Small intestine (tissue), 7 donors: Measurements from ENCODE around the gene S100A12. TPM values are rescaled to one million over a fixed set of nuclear protein-coding genes. Genes with fewer than 3 reads are reported as not detected.

Experiments used
- DNase-seq, 2 donors: peaks; one replicate each; pipeline versions ENCODE4 v3.0.0 to v3.0.0-alpha.2; 2013
- FAIRE-seq: peaks from 2 replicates; lab custom pipeline; 2012; peaks lifted over from hg19 to GRCh38; lab: Jason Lieb, UNC
- H3K27ac ChIP-seq, 3 donors: one replicate each; pipeline ENCODE4 v1.5.1; 2013; ENCODE audit warnings: low read length in 2 of 3, mild to moderate bottlenecking in 2 of 3, control low read depth in 1 of 3, inconsistent platforms in 1 of 3, low read depth in 1 of 3, moderate library complexity in 1 of 3
- H3K27me3 ChIP-seq, 3 donors: one replicate each; pipeline ENCODE4 v1.6.1; 2013; ENCODE audit warnings: low read length in 3 of 3, inconsistent platforms in 1 of 3; ENCODE audit not compliant: control insufficient read depth in 3 of 3, insufficient read depth in 3 of 3
- H3K36me3 ChIP-seq, 3 donors: one replicate each; pipeline ENCODE4 v1.6.1; 2013; ENCODE audit warnings: low read length in 3 of 3, inconsistent platforms in 1 of 3, low read depth in 1 of 3, mild to moderate bottlenecking in 1 of 3, moderate library complexity in 1 of 3; ENCODE audit not compliant: control insufficient read depth in 3 of 3, insufficient read depth in 2 of 3
- H3K4me1 ChIP-seq, 3 donors: one replicate each; pipeline ENCODE4 v1.6.1; 2013; ENCODE audit warnings: low read length in 2 of 3, inconsistent platforms in 1 of 3, low read depth in 1 of 3, mild to moderate bottlenecking in 1 of 3, moderate library complexity in 1 of 3; ENCODE audit not compliant: control insufficient read depth in 3 of 3, insufficient read depth in 2 of 3
- H3K4me3 ChIP-seq, 3 donors: one replicate each; pipeline ENCODE4 v1.5.1; 2013; ENCODE audit warnings: low read length in 3 of 3, control low read depth in 1 of 3, inconsistent platforms in 1 of 3, low read depth in 1 of 3, mild to moderate bottlenecking in 1 of 3, moderate library complexity in 1 of 3
- H3K9me3 ChIP-seq, 2 donors: one replicate each; pipeline ENCODE4 v1.6.1; 2013; ENCODE audit warnings: low read depth in 1 of 2, low read length in 1 of 2; ENCODE audit not compliant: control insufficient read depth in 2 of 2, insufficient read depth in 1 of 2
- WGBS, 3 donors: extraction: QIAGEN DNeasy Blood & Tissue Kit; methylation state at CpG; one replicate each; pipeline ENCODE4 v1.1.7; 2013; 5-methylcytosine and 5-hydroxymethylcytosine counted together
- polyA plus RNA-seq, 4 donors: library from polyadenylated mRNA; stranded (reverse) in 3 of 4; unstranded in 1 of 4; fragments of 200-250 nt in 3 of 4; fragments of 120-200 nt in 1 of 4; gene quantifications; one replicate each; pipeline versions ENCODE4 v1.2.1 to v1.2.3, GENCODE V29; 2013
- donor health status: healthy with polysubstance abuse.
- donor health status: control.
- donor health status: control.
- donor health status: Bipolar disorder and iron deficiency.
- donor health status: healthy.

The S100A12 gene
- polyA plus RNA-seq, 4 donors, result 0.85 to 6.7 (median 2.8) TPM; not detected in 1

DNA sequence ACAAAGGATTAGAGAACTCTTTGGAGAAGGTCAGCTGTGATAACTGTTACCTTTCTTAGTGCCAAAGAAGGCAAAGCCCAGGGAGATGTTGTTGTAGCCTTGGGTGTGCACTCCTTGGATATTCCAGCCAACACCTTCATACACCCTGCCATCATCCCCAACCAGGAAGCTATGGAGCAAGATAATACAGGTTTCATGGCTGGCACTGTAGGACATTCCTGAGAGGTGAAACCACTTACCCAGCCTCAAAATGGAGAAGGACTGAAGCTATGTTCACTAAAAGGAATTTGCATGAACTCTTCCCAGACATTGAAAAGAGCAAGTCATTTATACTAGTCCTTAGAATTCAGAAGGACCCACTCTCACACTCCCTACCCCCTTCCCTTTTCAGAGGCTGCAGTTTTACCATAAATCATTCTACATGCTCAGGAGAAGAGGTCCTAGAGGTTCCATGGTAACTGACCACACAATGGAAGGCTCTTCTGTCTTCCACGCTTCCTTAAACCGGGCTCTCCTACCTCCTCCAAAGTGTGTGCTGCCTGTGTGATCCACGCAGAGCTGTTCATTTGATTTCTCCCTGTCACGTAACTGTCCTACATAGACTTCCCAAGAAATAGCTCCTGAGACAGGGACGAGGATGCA, 32.3 kb downstream of the S100A12 start:
- Histone ChIP-seq H3K9me3 (no peaks in the 10 kb centered on the region), H3K36me3 (no peaks in the 10 kb centered on the region), H3K4me1 (peaks cover 0 to 23% (median 0%) of the 10 kb centered on the region in 3 donors), H3K27ac (no peak overlapping the region), H3K4me3 (no peak overlapping the region), H3K27me3 (no peaks in the 10 kb centered on the region)
- WGBS, 3 donors, result 18 to 33% (median 19%) methylated on average over 5 of the region's 5 CpGs
- DNase-seq (no peak), FAIRE-seq (no peak)

DNA sequence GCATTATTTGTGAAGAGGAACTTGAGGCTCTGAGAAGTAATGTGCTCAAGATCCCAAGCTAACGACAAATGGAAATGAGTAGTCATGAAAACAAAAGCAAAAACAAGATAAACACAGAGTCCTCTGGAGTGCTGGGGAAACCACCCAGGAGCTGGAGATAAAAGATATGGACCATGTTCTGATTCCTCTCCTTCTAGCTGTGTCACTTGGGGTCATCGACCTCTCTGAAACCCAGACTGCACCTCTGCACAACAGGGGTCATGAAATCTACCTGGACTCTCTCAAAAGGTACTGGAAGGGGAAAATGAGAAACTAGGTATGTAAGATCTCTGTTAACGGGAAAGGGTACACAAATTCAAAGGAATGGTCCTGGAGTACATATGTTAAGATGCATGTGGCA, 33.2 kb downstream of the S100A12 start:
- FAIRE-seq (no peak), DNase-seq (no peak)
- H3K9me3 ChIP-seq, result no peaks in the 10 kb centered on the region
- no peaks in the 10 kb centered on the region for H3K27me3 ChIP-seq
- H3K4me3 ChIP-seq, result no peak overlapping the region
- 72 to 85% (median 76%) methylated on average over 3 of the region's 3 CpGs for WGBS, 3 donors
- H3K36me3 ChIP-seq, result no peaks in the 10 kb centered on the region
- H3K27ac ChIP-seq, result no peak overlapping the region
- H3K4me1 ChIP-seq, result peaks cover 0 to 23% (median 0%) of the 10 kb centered on the region in 3 donors

DNA sequence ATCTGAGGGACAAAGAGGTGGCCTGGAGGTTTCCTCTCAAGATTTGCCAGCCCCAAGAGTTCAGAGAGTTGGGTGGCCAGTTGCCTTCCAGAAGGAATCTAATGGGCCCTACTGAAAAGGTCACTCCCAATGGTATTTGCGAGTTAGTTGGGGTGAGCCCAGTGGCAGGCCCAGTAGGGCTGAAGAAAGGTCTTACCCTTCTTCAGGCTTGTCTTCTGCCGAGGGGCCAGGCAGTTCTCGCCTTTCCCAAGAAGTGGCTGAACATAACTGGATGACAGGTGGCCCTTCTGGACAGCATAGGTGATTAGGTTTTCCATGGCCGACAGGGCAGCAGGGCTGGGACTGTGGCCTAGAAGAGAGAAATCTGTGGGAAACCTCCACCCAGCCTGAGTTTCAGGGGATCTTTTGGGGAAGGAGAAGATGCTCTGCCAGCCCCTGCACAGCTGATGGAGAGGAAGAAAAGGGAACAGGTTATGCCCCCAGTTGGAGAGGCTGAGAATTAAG, 33.9 kb downstream of the S100A12 start:
- Histone ChIP-seq H3K36me3 (no peaks in the 10 kb centered on the region), H3K9me3 (no peaks in the 10 kb centered on the region), H3K27me3 (peaks cover 0 to 2% (median 0%) of the 10 kb centered on the region in 3 donors), H3K4me1 (peaks cover 0 to 23% (median 0%) of the 10 kb centered on the region in 3 donors), H3K4me3 (no peak overlapping the region), H3K27ac (no peak overlapping the region)
- DNase-seq (no peak), FAIRE-seq (no peak)
- WGBS, 3 donors, result 89 to 94% (median 92%) methylated on average over 4 of the region's 4 CpGs

DNA sequence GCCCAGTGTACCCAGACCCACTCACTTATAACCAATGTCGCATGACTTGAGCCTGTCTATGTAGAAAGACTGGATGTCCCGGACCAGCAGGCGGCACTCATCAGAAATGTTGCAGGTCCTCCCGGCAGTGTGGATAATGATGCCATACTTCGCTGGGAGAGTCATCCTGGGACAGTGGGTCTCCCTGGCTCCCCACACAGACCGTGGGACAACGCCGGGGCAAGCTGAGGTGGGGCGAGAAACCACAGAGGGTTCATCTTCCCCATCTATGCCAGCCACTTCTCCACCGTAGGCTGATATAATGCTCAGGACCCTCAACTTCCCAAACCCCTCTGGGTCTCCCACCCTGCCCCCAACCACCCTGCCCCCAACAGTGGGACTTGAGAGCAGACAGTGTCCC, 35.1 kb downstream of the S100A12 start:
- DNase-seq, result no peak
- H3K4me3 ChIP-seq, result no peak overlapping the region
- H3K4me1 ChIP-seq, result peaks cover 0 to 18% (median 0%) of the 10 kb centered on the region in 3 donors
- H3K27me3 ChIP-seq, result peaks cover 0 to 2% (median 0%) of the 10 kb centered on the region in 3 donors
- no peaks in the 10 kb centered on the region for H3K9me3 ChIP-seq
- FAIRE-seq, result no peak
- 83 to 93% (median 91%) methylated on average over 10 of the region's 10 CpGs for whole genome bisulfite sequencing, 3 donors
- no peaks in the 10 kb centered on the region for H3K36me3 ChIP-seq
- no peak overlapping the region for H3K27ac ChIP-seq

DNA sequence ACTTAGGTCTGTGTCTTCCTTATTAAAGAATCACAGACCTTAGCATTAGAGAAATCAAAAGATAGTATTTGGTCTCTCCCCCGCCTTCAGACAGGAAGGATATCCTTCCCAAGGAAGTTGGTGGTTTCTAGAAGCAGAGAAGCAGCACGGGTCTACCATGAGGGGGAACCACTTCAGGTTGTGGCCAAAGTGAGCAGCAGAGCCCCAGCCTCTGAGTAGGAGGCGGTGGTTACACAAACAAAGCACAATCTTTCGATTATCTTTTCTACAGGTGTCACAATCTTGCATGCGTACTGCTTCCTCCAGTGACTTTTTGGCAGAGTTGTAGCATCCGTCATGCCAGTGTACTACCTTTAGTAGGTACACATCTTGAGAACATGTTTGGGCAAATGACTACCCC, 35.6 kb downstream of the S100A12 start:
- no peak overlapping the region for H3K4me3 ChIP-seq

DNA sequence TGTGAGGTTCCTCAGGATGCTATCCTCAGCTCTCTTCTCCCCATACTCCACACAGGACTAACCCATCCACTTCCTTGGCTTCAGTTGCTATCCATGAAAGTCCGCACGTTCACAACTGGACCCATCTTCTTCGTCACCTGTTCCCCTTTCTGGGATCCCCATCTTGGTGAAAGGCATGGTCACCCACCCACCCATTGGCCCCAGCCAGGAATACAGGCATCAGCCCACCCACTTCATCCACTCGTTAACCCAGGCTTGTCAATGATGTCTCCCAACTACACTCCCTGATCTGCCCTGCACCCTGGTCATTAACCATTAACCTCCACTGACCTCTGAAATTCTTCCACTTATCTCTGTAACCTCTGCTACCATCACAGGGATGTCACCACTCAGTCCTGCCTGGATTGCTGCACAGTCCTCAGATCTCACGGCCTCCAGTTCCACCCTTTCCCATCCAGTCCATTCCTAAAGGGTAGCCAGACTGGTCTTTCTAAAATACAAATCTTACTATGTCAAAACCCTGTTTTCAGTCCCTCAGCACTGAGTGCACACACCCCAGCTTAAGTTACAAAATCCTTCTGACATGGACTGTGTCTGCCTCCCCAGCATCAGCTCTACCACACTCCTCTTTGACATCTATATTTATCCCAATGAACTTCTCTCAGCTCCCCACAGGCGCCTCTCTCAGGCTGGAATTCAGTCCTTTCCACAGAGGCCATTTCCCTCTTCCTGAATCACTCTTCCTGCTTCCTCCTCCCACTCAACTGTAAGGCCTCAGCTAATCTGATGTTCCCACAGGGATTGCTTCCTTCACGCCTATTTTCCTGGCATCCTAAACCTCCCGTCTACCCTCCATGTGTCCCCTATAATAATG, 37.2 kb downstream of the S100A12 start:
- H3K9me3 ChIP-seq, result no peaks in the 10 kb centered on the region
- no peak for FAIRE-seq
- 72 to 78% (median 76%) methylated on average over 8 of the region's 8 CpGs for WGBS, 3 donors

More for the DNA sequence above, 35.6 kb downstream of the S100A12 start:
- FAIRE-seq (no peak), DNase-seq (no peak)
- peaks cover 0 to 2% (median 0%) of the 10 kb centered on the region in 3 donors for H3K27me3 ChIP-seq
- peaks cover 0 to 13% (median 0%) of the 10 kb centered on the region in 3 donors for H3K4me1 ChIP-seq
- H3K36me3 ChIP-seq, result no peaks in the 10 kb centered on the region
- no peak overlapping the region for H3K27ac ChIP-seq
- 63 to 78% (median 68%) methylated on average over 6 of the region's 6 CpGs for WGBS, 3 donors
- H3K9me3 ChIP-seq, result no peaks in the 10 kb centered on the region

DNA sequence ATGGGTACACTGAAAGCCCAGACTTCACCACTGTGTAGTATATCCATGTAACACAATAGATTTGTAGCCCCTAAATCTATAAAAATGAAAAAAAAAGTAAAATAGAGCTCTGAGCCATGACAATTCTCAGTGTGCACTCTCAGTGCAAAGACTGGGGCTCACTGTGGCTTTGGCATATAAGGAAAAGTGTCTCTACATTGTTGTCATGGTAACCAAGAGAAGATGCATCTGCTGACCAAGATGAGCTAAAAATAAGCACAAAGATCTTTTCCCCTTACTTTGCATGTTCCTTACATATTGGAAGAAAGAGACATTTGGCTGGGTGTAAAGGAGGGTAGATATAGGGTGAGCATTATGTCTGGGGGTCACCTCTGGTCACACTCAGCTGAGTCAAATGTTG, 38.8 kb downstream of the S100A12 start:
- Histone ChIP-seq H3K36me3 (no peaks in the 10 kb centered on the region), H3K27ac (no peak overlapping the region), H3K4me1 (no peaks in the 10 kb centered on the region), H3K9me3 (no peaks in the 10 kb centered on the region), H3K4me3 (no peak overlapping the region), H3K27me3 (peaks cover 0 to 2% (median 0%) of the 10 kb centered on the region in 3 donors)
- no peak for FAIRE-seq
- no peak for DNase-seq

More for the DNA sequence above, 37.2 kb downstream of the S100A12 start:
- Histone ChIP-seq H3K4me3 (no peak overlapping the region), H3K36me3 (no peaks in the 10 kb centered on the region), H3K4me1 (peaks cover 0 to 2% (median 0%) of the 10 kb centered on the region in 3 donors), H3K27me3 (peaks cover 0 to 2% (median 0%) of the 10 kb centered on the region in 3 donors), H3K27ac (no peak overlapping the region)
- DNase-seq, result no peak

DNA sequence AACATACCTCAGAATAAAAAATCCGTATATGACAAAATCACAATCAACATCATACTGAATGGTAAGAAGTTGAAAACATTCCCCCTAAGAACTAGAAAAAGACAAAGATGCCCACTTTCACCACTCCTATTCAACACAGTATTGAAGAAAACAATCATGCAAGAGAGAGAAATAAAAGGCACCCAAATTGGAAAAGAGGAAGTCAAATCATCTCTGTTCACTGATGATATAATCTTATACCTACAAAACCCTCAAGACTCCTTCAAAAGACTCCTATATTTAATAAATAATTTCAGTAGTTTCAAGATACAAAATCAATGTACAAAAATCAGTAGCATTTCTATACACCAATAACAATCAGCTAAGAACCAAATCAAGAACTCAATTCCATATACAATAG, 41.5 kb downstream of the S100A12 start:
- Histone ChIP-seq H3K4me3 (no peak overlapping the region), H3K4me1 (no peaks in the 10 kb centered on the region), H3K27ac (no peak overlapping the region), H3K9me3 (peaks cover 0 to 9% of the 10 kb centered on the region in 2 donors), H3K27me3 (peaks cover 0 to 2% (median 0%) of the 10 kb centered on the region in 3 donors), H3K36me3 (no peaks in the 10 kb centered on the region)
- DNase-seq, result no peak
- FAIRE-seq, result no peak
- WGBS, 3 donors, result 83 to 92% (median 91%) methylated on average over 1 of the region's 1 CpG
